ENCODE data around the gene MAB21L3. TPM values are rescaled to one million over a fixed set of nuclear protein-coding genes. Genes with fewer than 3 reads are reported as not detected.

The MAB21L3 gene
- total RNA-seq, 4 donors from 2014 or later: not detected

DNA sequence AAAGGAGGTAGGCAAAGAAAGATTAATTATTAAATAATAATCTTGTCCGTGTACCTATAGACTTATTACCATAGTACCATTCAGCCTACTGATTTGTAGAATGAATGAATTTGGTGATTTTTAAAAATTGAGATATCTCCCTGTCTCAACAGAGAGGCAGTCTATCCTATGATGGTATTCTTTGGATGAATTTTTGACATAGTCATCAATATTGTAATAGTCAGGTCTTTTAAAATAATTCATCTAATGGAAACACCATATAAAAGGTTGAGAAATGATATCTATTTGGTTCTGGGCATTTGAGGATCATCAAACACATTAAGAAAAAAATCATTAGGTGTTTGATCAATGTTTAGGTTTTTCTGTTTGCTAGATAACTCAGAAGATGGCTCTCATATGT is 35.6 kb upstream of the MAB21L3 start:
- DNase-seq: no peak
- H3K36me3 ChIP-seq: no peaks in the 10 kb centered on the region
- H3K27ac ChIP-seq: no peak overlapping the region
- H3K27me3 ChIP-seq: no peaks in the 10 kb centered on the region
- no peak for TF ChIP-seq POLR2A (IDR thresholded peaks at IDR 0.05)
- no peaks in the 10 kb centered on the region for H3K4me1 ChIP-seq
- H3K9me3 ChIP-seq: no peaks in the 10 kb centered on the region
- intact Hi-C loops (cut with DNase I; ENCODE audit: low total_unique reads): no loop called here
- H3K4me3 ChIP-seq: no peak overlapping the region

- H3K27me3 ChIP-seq: no peaks in the 10 kb centered on the region
- intact Hi-C loops (cut with DNase I; ENCODE audit: low total_unique reads): no loop called here
- no peak for DNase-seq
These were observed 35.2 kb upstream of the MAB21L3 start for GRCh38 chr1:116075990-116076389.

GRCh38 chr1:116076831-116077230 is 34.4 kb upstream of the MAB21L3 start:
- H3K27ac ChIP-seq: no peak overlapping the region
- intact Hi-C loops (cut with DNase I; ENCODE audit: low total_unique reads): no loop called here
- H3K9me3 ChIP-seq: no peaks in the 10 kb centered on the region
- no peak overlapping the region for H3K4me3 ChIP-seq
- TF ChIP-seq, protein P1, sequence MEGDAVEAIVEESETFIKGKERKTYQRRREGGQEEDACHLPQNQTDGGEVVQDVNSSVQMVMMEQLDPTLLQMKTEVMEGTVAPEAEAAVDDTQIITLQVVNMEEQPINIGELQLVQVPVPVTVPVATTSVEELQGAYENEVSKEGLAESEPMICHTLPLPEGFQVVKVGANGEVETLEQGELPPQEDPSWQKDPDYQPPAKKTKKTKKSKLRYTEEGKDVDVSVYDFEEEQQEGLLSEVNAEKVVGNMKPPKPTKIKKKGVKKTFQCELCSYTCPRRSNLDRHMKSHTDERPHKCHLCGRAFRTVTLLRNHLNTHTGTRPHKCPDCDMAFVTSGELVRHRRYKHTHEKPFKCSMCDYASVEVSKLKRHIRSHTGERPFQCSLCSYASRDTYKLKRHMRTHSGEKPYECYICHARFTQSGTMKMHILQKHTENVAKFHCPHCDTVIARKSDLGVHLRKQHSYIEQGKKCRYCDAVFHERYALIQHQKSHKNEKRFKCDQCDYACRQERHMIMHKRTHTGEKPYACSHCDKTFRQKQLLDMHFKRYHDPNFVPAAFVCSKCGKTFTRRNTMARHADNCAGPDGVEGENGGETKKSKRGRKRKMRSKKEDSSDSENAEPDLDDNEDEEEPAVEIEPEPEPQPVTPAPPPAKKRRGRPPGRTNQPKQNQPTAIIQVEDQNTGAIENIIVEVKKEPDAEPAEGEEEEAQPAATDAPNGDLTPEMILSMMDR (IDR thresholded peaks at IDR 0.05): no peak
- no peak for TF ChIP-seq POLR2A (IDR thresholded peaks at IDR 0.05)
- no peaks in the 10 kb centered on the region for H3K4me1 ChIP-seq
- no peaks in the 10 kb centered on the region for H3K27me3 ChIP-seq
- no peak for DNase-seq
- H3K36me3 ChIP-seq: no peaks in the 10 kb centered on the region

More at GRCh38 chr1:116075990-116076389, 35.2 kb upstream of the MAB21L3 start:
- Histone ChIP-seq H3K27ac (no peak overlapping the region), H3K9me3 (no peaks in the 10 kb centered on the region), H3K4me3 (no peak overlapping the region), H3K4me1 (no peaks in the 10 kb centered on the region), H3K36me3 (no peaks in the 10 kb centered on the region)
- TF ChIP-seq, protein P1 (IDR thresholded peaks at IDR 0.05): no peak
- no peak for TF ChIP-seq POLR2A (IDR thresholded peaks at IDR 0.05)

GRCh38 chr1:116078699-116079223 is 32.4 kb upstream of the MAB21L3 start:
- TF ChIP-seq, protein P1 (IDR thresholded peaks at IDR 0.05): no peak
- no peak for TF ChIP-seq POLR2A (IDR thresholded peaks at IDR 0.05)
- Histone ChIP-seq H3K9me3 (no peaks in the 10 kb centered on the region), H3K36me3 (no peaks in the 10 kb centered on the region), H3K27ac (no peak overlapping the region), H3K4me1 (no peaks in the 10 kb centered on the region), H3K27me3 (no peaks in the 10 kb centered on the region), H3K4me3 (no peak overlapping the region)
- intact Hi-C loops (cut with DNase I; ENCODE audit: low total_unique reads): no loop called here
- no peak for DNase-seq

DNA sequence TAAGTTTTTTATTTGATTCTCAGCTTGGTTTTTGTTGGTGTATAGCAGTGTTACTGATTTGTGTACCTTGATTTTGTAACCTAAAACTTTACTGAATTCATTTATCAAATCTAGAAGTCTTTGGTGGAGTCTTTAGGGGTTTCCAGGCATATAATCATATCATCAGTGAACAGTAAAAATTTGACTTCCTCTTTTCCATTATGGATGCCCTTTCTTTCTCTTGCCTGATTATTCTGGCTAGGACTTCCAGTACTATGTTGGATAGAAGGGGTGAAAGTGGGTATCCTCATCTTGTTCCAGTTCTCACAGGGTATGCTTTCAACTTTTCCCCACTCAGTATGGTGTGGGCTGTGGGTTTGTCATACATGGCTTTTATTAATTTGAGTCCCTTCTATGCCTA is 23.6 kb upstream of the MAB21L3 start:
- Histone ChIP-seq H3K9me3 (no peaks in the 10 kb centered on the region), H3K36me3 (no peaks in the 10 kb centered on the region), H3K27me3 (no peaks in the 10 kb centered on the region), H3K27ac (no peak overlapping the region), H3K4me3 (no peak overlapping the region), H3K4me1 (no peaks in the 10 kb centered on the region)
- DNase-seq: no peak
- intact Hi-C loops (cut with DNase I; ENCODE audit: low total_unique reads): no loop called here
- TF ChIP-seq POLR2A (IDR thresholded peaks at IDR 0.05): no peak
- TF ChIP-seq, protein P1 (IDR thresholded peaks at IDR 0.05): no peak

DNA sequence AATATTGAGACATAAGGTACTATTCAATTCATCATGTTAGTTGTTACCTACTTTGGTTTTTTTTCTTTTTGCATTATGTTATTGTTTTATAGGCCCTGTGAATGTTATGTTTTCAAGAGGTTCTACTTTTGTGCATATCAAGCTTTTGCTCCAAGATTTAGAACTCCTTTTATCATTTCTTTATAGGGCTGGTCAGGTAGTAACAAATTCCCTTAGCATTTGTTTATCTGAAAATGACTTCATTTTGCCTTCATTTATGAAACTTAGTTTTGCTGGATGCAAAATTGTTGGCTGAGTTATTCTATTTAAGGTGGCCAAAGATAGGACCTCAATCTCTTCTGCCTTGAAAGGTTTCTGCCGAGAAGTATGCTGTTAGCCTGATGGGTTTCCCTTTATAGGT is 21.3 kb upstream of the MAB21L3 start:
- Histone ChIP-seq H3K4me3 (no peak overlapping the region), H3K36me3 (no peaks in the 10 kb centered on the region), H3K9me3 (no peaks in the 10 kb centered on the region), H3K4me1 (no peaks in the 10 kb centered on the region), H3K27ac (no peak overlapping the region), H3K27me3 (no peaks in the 10 kb centered on the region)
- intact Hi-C loops (cut with DNase I; ENCODE audit: low total_unique reads): no loop called here
- TF ChIP-seq, protein P1 (IDR thresholded peaks at IDR 0.05): no peak
- no peak for TF ChIP-seq POLR2A (IDR thresholded peaks at IDR 0.05)
- DNase-seq: no peak

Data from uterus (tissue), 4 donors.